ENCODE measurements around the gene ACSL1.

ACSL1 gene

DNA sequence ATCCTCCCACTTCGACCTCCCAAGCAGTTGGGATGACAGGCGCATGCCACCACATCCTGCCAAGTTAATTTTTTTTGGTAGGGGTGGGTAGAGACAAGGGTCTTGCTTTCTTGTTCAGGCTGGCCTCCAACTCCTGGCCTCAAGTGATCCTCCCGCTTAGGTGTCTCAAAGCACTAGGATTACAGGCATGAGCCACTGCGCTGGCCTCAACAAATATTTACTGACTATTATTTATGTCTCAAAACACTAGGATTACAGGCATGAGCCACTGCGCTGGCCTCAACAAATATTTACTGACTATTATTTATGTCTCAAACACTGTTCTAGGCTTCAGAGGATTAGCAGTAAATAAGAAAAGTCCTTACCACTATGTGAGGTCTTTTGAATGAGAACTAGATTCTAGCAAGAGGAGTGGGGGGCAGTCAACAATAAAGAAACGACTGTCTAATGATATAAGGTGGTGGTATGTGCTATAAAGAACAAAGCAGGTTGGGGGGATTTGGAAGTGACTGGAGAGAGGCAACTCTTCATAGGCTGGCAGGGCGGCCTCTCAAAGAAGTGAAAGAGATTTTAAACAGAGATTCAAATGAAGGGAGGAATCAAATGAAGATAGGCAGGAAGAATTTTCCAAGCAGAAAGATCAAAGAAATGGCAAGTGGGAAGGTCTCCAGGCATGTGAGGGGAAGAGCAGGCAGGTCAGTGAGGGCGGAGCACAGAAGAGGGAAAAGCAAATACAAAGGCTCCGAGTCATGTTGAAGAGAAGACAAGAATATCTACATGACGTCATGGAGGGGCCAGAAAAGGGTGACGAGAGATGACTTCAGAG lies 12.7 kb upstream of the ACSL1 start:
- H3K4me3 ChIP-seq (ENCODE audit: low read depth, low read length): no peak overlapping the region
- TF ChIP-seq, protein P1, sequence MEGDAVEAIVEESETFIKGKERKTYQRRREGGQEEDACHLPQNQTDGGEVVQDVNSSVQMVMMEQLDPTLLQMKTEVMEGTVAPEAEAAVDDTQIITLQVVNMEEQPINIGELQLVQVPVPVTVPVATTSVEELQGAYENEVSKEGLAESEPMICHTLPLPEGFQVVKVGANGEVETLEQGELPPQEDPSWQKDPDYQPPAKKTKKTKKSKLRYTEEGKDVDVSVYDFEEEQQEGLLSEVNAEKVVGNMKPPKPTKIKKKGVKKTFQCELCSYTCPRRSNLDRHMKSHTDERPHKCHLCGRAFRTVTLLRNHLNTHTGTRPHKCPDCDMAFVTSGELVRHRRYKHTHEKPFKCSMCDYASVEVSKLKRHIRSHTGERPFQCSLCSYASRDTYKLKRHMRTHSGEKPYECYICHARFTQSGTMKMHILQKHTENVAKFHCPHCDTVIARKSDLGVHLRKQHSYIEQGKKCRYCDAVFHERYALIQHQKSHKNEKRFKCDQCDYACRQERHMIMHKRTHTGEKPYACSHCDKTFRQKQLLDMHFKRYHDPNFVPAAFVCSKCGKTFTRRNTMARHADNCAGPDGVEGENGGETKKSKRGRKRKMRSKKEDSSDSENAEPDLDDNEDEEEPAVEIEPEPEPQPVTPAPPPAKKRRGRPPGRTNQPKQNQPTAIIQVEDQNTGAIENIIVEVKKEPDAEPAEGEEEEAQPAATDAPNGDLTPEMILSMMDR (IDR thresholded peaks at IDR 0.05; ENCODE audit: low read depth, low read length): no peak

DNA sequence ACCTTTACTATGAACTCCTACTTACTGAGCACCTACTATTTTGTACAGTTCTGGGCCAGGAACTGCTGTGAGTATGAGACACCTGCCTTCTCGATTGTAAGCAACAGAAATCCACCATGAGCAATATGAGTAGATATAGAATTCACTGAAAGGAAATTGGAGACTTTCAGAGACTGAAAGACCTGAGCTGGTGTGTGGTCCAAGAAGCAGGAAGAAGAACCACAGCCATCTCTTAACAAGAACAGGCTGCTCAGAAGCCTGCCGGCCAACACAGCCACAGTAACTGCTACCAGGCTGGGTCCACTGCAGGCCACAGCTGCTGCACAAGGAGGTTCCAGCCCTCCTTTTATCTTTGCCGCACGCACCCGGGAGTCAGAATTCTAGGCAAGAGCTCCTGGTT lies 10.8 kb upstream of the ACSL1 start:
- no peak overlapping the region for H3K4me3 ChIP-seq (ENCODE audit: low read depth, low read length)
- TF ChIP-seq, protein P1 (IDR thresholded peaks at IDR 0.05; ENCODE audit: low read depth, low read length): no peak

- no peak overlapping the region for H3K4me3 ChIP-seq (ENCODE audit: low read depth, low read length)
- TF ChIP-seq, protein P1 (IDR thresholded peaks at IDR 0.05; ENCODE audit: low read depth, low read length): no peak
Observed at GRCh38 chr4:184833046-184833838, 7.5 kb upstream of the ACSL1 start.

DNA sequence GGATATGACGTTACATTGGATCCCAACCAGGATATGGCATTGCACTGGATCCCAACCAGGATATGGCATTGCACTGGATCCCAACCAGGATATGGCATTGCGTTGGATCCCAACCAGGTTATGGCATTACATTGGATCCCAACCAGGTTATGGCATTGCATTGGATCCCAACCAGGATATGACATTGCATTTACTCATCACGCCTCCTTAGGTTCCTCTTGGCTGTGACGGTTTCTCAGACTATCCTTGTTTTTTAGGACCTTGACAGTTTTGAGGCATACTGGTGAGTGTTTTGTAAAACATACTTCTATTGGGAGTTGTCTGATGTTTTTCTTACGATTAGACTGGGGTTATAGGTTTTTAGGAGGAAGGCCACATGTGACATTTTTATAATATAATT lies 5.4 kb upstream of the ACSL1 start:
- H3K4me3 ChIP-seq (ENCODE audit: low read depth, low read length): no peak overlapping the region
- TF ChIP-seq, protein P1 (IDR thresholded peaks at IDR 0.05; ENCODE audit: low read depth, low read length): no peak

- peak overlapping the region; percentile 63 for H3K4me3 ChIP-seq (ENCODE audit: low read depth, low read length)
- TF ChIP-seq, protein P1 (IDR thresholded peaks at IDR 0.05; ENCODE audit: low read depth, low read length): no peak
Observed at GRCh38 chr4:184826691-184827270, 1.0 kb upstream of the ACSL1 start.

DNA sequence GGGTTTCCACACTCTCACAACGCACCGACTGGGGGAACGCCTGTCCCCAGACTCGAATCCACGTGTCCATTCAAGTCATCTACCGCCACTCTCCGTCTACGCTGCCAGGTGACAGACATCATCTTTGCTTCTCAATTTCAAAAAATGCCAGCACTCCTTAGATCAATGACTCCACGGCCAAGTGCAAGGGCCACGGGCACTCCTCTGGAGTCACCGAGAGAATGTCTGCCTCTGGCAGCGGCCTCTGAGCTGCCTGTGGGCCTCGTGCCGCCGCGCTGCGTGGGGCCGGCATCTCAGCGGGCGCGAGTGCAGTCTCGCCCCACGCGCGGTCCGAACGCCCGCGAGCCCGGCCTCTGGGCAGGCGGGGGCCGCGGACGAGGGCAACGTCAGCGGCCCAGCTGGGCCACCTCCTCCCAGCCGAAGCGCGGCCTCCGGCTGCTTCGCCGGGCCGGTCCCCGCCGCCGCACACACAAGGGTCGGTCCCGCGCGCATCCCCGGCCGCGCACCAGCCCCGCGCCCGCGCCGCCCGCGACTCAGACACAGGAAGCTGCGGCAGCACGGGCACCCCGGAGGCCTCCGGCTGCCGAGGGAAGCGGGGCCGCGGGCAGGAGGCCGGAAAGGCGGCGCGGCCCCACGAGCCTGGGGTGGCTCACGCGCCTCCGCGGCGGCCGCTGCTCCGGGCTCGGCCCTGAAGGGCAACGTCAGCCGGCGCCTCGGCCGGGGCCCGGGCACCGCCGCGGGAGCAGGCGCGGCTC lies 450 bp downstream of the ACSL1 start:
- TF ChIP-seq, protein P1 (IDR thresholded peaks at IDR 0.05; ENCODE audit: low read depth, low read length): no peak
- peak overlapping the region; percentile 63 for H3K4me3 ChIP-seq (ENCODE audit: low read depth, low read length)
